NCI-H1694 (cell line): ENCODE results near the gene RNU6-8.

ENCODE experiments used
- DNase-seq: peaks from one replicate; lab custom pipeline; 2025; lab: John Stamatoyannopoulos, UW

Gene RNU6-8

GRCh38 chr14:32202998-32203882 is at the start of gene RNU6-8:
Gene RNU6-8, minus strand, starts transcription at chr14:32203269.
- peak; percentile 88 for DNase-seq

- DNase-seq: peak; percentile 87
Measured at GRCh38 chr14:32252030-32252670, 49.1 kb upstream of the RNU6-8 start.

GRCh38 chr14:32251530-32251929 is 48.5 kb upstream of the RNU6-8 start:
- DNase-seq: no peak

GRCh38 chr14:32250681-32251080 is 47.6 kb upstream of the RNU6-8 start:
- no peak for DNase-seq

- no peak for DNase-seq
Measured at GRCh38 chr14:32249780-32250179, 46.7 kb upstream of the RNU6-8 start.

GRCh38 chr14:32249371-32249770 is 46.3 kb upstream of the RNU6-8 start:
- DNase-seq: no peak

- no peak for DNase-seq
Measured at GRCh38 chr14:32246751-32247150, 43.7 kb upstream of the RNU6-8 start.

GRCh38 chr14:32244404-32244803 is 41.3 kb upstream of the RNU6-8 start:
- no peak for DNase-seq

GRCh38 chr14:32233260-32233659 is 30.2 kb upstream of the RNU6-8 start:
- DNase-seq: no peak

- no peak for DNase-seq
Measured at GRCh38 chr14:32232481-32232880, 29.4 kb upstream of the RNU6-8 start.

GRCh38 chr14:32230695-32231280 is 27.7 kb upstream of the RNU6-8 start:
- no peak for DNase-seq

- no peak for DNase-seq
Measured at GRCh38 chr14:32230181-32230580, 27.1 kb upstream of the RNU6-8 start.

GRCh38 chr14:32226056-32226455 is 23.0 kb upstream of the RNU6-8 start:
- no peak for DNase-seq

GRCh38 chr14:32225378-32225920 is 22.4 kb upstream of the RNU6-8 start:
- no peak for DNase-seq

GRCh38 chr14:32224737-32225377 is 21.8 kb upstream of the RNU6-8 start:
- peak; percentile 56 for DNase-seq

GRCh38 chr14:32217301-32217700 is 14.2 kb upstream of the RNU6-8 start:
- no peak for DNase-seq

- no peak for DNase-seq
Measured at GRCh38 chr14:32212833-32213232, 9.8 kb upstream of the RNU6-8 start.

- DNase-seq: no peak
Measured at GRCh38 chr14:32211068-32211404, 8.0 kb upstream of the RNU6-8 start.

GRCh38 chr14:32209471-32209870 is 6.4 kb upstream of the RNU6-8 start:
- DNase-seq: no peak

- no peak for DNase-seq
Measured at GRCh38 chr14:32208490-32208889, 5.4 kb upstream of the RNU6-8 start.

GRCh38 chr14:32206552-32206951 is 3.5 kb upstream of the RNU6-8 start:
- DNase-seq: no peak

- DNase-seq: no peak
Measured at GRCh38 chr14:32205984-32206383, 2.9 kb upstream of the RNU6-8 start.
